ENCODE results near the gene HOXB5.

HOXB5 gene

GRCh38 chr17:48588074-48588415 lies 5.5 kb downstream of the HOXB5 start:
- Histone ChIP-seq H3K4me1 (ENCODE audit: low read length) (peaks cover 43% of the 10 kb centered on the region), H2AFZ (ENCODE audit: low read depth, low read length) (no peak overlapping the region), H3K36me3 (replicated peaks; ENCODE audit: low read depth, low read length) (no peaks in the 10 kb centered on the region), H3K4me3 (ENCODE audit: low read length) (no peak overlapping the region), H3K79me2 (ENCODE audit: low read length) (no peaks in the 10 kb centered on the region), H4K20me1 (ENCODE audit: insufficient read depth, low read length) (no peaks in the 10 kb centered on the region), H3K9me3 (ENCODE audit: insufficient read depth, low read length) (no peaks in the 10 kb centered on the region), H3K4me2 (ENCODE audit: low read length) (no peak overlapping the region), H3K9ac (ENCODE audit: low read length) (no peak overlapping the region), H3K27me3 (ENCODE audit: low read depth, low read length) (peaks cover 46% of the 10 kb centered on the region), H3K27ac (ENCODE audit: low read length) (no peak overlapping the region)
- TF ChIP-seq CTCF (IDR thresholded peaks at IDR 0.05; ENCODE audit: low read depth, low read length) = no peak
- TF ChIP-seq EZH2phosphoT487 (IDR thresholded peaks at IDR 0.05; ENCODE audit: low read depth) = no peak

GRCh38 chr17:48587276-48588073 lies 6.1 kb downstream of the HOXB5 start:
- Histone ChIP-seq H3K27me3 (ENCODE audit: low read depth, low read length) (peaks cover 40% of the 10 kb centered on the region), H3K9ac (ENCODE audit: low read length) (no peak overlapping the region), H3K79me2 (ENCODE audit: low read length) (no peaks in the 10 kb centered on the region), H3K9me3 (ENCODE audit: insufficient read depth, low read length) (no peaks in the 10 kb centered on the region), H2AFZ (ENCODE audit: low read depth, low read length) (no peak overlapping the region), H3K4me2 (ENCODE audit: low read length) (no peak overlapping the region), H4K20me1 (ENCODE audit: insufficient read depth, low read length) (no peaks in the 10 kb centered on the region), H3K27ac (ENCODE audit: low read length) (no peak overlapping the region), H3K36me3 (replicated peaks; ENCODE audit: low read depth, low read length) (no peaks in the 10 kb centered on the region), H3K4me1 (ENCODE audit: low read length) (peaks cover 46% of the 10 kb centered on the region), H3K4me3 (ENCODE audit: low read length) (no peak overlapping the region)
- no peak for TF ChIP-seq EZH2phosphoT487 (IDR thresholded peaks at IDR 0.05; ENCODE audit: low read depth)
- no peak for TF ChIP-seq CTCF (IDR thresholded peaks at IDR 0.05; ENCODE audit: low read depth, low read length)

GRCh38 chr17:48586355-48587258 lies 7.0 kb downstream of the HOXB5 start:
- Histone ChIP-seq H3K4me1 (ENCODE audit: low read length) (peaks cover 46% of the 10 kb centered on the region), H3K4me2 (ENCODE audit: low read length) (peak overlapping the region; percentile 98), H3K4me3 (ENCODE audit: low read length) (peak overlapping the region; percentile 95), H3K79me2 (ENCODE audit: low read length) (peaks cover 5% of the 10 kb centered on the region; the same call in 1 of the 2 replicates), H3K9ac (ENCODE audit: low read length) (peak overlapping the region; percentile 71), H4K20me1 (ENCODE audit: insufficient read depth, low read length) (no peaks in the 10 kb centered on the region), H3K36me3 (replicated peaks; ENCODE audit: low read depth, low read length) (no peaks in the 10 kb centered on the region), H3K9me3 (ENCODE audit: insufficient read depth, low read length) (no peaks in the 10 kb centered on the region), H3K27ac (ENCODE audit: low read length) (no peak overlapping the region), H3K27me3 (ENCODE audit: low read depth, low read length) (peaks cover 39% of the 10 kb centered on the region), H2AFZ (ENCODE audit: low read depth, low read length) (peak overlapping the region; percentile 44; the same call in 1 of the 2 replicates)
- TF ChIP-seq EZH2phosphoT487 (IDR thresholded peaks at IDR 0.05; ENCODE audit: low read depth) (no peak), CTCF (IDR thresholded peaks at IDR 0.05; ENCODE audit: low read depth, low read length) (no peak)

GRCh38 chr17:48584223-48584741 lies 9.3 kb downstream of the HOXB5 start:
- Histone ChIP-seq H3K9ac (ENCODE audit: low read length) (peak overlapping the region; percentile 93), H3K79me2 (ENCODE audit: low read length) (peaks cover 14% of the 10 kb centered on the region; the same call in 1 of the 2 replicates), H3K27me3 (ENCODE audit: low read depth, low read length) (peaks cover 34% of the 10 kb centered on the region), H3K9me3 (ENCODE audit: insufficient read depth, low read length) (no peaks in the 10 kb centered on the region), H2AFZ (ENCODE audit: low read depth, low read length) (no peak overlapping the region), H3K4me2 (ENCODE audit: low read length) (peak overlapping the region; percentile 98), H3K4me3 (ENCODE audit: low read length) (peak overlapping the region; percentile 95), H3K36me3 (replicated peaks; ENCODE audit: low read depth, low read length) (no peaks in the 10 kb centered on the region), H3K27ac (ENCODE audit: low read length) (no peak overlapping the region), H3K4me1 (ENCODE audit: low read length) (peaks cover 53% of the 10 kb centered on the region), H4K20me1 (ENCODE audit: insufficient read depth, low read length) (no peaks in the 10 kb centered on the region)
- TF ChIP-seq EZH2phosphoT487 (IDR thresholded peaks at IDR 0.05; ENCODE audit: low read depth) (no peak), CTCF (IDR thresholded peaks at IDR 0.05; ENCODE audit: low read depth, low read length) (no peak)
